Naive B cell (primary cell): ENCODE data around the gene DEPDC5. TPM values are rescaled to one million over a fixed set of nuclear protein-coding genes. Genes with fewer than 3 reads are reported as not detected.

Experiments used
- ATAC-seq, 2 donors: fragments of 150-1000 bp; cut with Tn5 transposase; 2 replicates each; pipeline ENCODE4 v1.10.0; 2021; ENCODE audit warnings: low read depth in 2 of 2, mild to moderate bottlenecking in 2 of 2, moderate library complexity in 2 of 2
- DNase-seq: peaks from one replicate; pipeline ENCODE4 v3.0.0; 2022
- H3K27ac Mint-ChIP-seq, 6 donors: one replicate each; pipeline ENCODE4 v1.8.0; 2020 to 2022; ENCODE audit warnings: mild to moderate bottlenecking in 6 of 6, mixed read lengths in 6 of 6, moderate library complexity in 5 of 6, inconsistent platforms in 2 of 6
- H3K27me3 Mint-ChIP-seq, 3 donors: one replicate each; pipeline ENCODE4 v1.8.0; 2021 to 2022; ENCODE audit warnings: mixed read lengths in 3 of 3, mild to moderate bottlenecking in 1 of 3
- H3K36me3 Mint-ChIP-seq, 2 donors: one replicate each; pipeline ENCODE4 v1.8.0; 2020 to 2022; ENCODE audit warnings: mixed read lengths in 2 of 2, inconsistent platforms in 1 of 2, mild to moderate bottlenecking in 1 of 2
- H3K4me1 Mint-ChIP-seq, 3 donors: one replicate each; pipeline ENCODE4 v1.8.0; 2020 to 2022; ENCODE audit warnings: mixed read lengths in 3 of 3, inconsistent platforms in 1 of 3, mild to moderate bottlenecking in 1 of 3, moderate library complexity in 1 of 3
- H3K4me3 Mint-ChIP-seq, 8 donors: one replicate each; pipeline ENCODE4 v1.8.0; 2020 to 2022; ENCODE audit warnings: mild to moderate bottlenecking in 8 of 8, mixed read lengths in 8 of 8, moderate library complexity in 8 of 8, inconsistent platforms in 2 of 8
- H3K9me3 Mint-ChIP-seq, 7 donors: one replicate each; pipeline ENCODE4 v1.8.0; 2020 to 2022; ENCODE audit warnings: mixed read lengths in 7 of 7, mild to moderate bottlenecking in 5 of 7, inconsistent platforms in 2 of 7, moderate library complexity in 1 of 7
- polyA plus RNA-seq, 6 donors: library from polyadenylated mRNA; unstranded; fragments of 300-500 nt; fragmentation: Illumina TruSeq; gene quantifications; one replicate each; pipeline ENCODE4 v1.2.3, GENCODE V29; 2021; ENCODE audit warnings: low read depth in 6 of 6

DEPDC5 gene
- polyA plus RNA-seq, 6 donors from 2014 or later = 5.0 to 29.8 (median 10.0) TPM

DNA sequence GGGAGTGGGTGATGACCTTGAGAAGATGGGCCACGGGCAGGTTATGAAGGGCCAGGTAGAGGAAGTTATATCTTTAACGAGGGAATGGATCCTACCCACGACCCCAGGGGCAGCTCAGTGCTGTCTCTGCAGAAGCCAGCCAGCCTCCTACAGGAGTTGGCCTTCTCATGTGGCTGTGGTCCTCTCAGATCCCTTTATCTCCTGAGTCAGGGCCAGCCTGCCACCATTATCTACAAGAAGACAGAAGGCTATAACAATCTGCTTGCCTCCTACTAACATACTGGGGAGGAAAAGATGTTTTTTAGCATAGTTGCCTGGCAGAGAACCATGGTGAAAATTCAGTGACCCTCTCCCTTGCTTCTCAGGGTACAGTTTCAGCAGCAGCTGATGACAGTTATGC is 183.5 kb downstream of the DEPDC5 start:
- Mint-ChIP-seq H3K27ac (peak overlapping the region in 1 of 6 donors; percentile 0), H3K9me3 (no peaks in the 10 kb centered on the region)

DNA sequence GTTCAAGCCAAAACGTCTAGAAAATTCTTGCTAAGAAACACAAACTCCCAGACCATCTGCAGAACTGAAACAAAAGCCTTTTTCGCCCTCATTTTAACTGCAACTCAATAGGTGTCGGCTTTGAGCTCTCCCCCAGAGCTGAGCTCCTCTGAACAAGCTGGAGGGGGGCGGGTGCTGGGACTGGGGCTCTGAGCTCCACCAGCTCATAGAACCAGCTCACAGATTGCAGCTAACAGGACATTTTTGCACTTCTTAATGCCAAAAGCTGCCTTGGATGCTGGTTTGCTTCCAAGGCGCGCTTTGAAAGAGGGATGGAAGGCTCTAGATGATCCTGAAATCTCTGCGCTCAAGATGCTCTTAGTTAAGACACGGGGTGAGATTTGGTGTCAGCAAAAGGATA is 184.5 kb downstream of the DEPDC5 start:
- no peak for DNase-seq
- no peaks in the 10 kb centered on the region for H3K36me3 Mint-ChIP-seq
- H3K9me3 Mint-ChIP-seq = no peaks in the 10 kb centered on the region
- peaks cover 2 to 8% (median 5%) of the 10 kb centered on the region in 3 donors for H3K4me1 Mint-ChIP-seq
- H3K27ac Mint-ChIP-seq = peak overlapping the region in 1 of 6 donors; percentile 41
- no peak for ATAC-seq
- H3K4me3 Mint-ChIP-seq = peak overlapping the region in 1 of 8 donors; percentile 42
- H3K27me3 Mint-ChIP-seq = peaks cover 0 to 16% (median 0%) of the 10 kb centered on the region in 3 donors

More for the DNA sequence above, 183.5 kb downstream of the DEPDC5 start:
- no peak for ATAC-seq
- H3K4me3 Mint-ChIP-seq = no peak overlapping the region
- peaks cover 0 to 5% (median 0%) of the 10 kb centered on the region in 3 donors for H3K4me1 Mint-ChIP-seq
- no peak for DNase-seq
- peaks cover 0 to 18% (median 0%) of the 10 kb centered on the region in 3 donors for H3K27me3 Mint-ChIP-seq
- H3K36me3 Mint-ChIP-seq = no peaks in the 10 kb centered on the region

DNA sequence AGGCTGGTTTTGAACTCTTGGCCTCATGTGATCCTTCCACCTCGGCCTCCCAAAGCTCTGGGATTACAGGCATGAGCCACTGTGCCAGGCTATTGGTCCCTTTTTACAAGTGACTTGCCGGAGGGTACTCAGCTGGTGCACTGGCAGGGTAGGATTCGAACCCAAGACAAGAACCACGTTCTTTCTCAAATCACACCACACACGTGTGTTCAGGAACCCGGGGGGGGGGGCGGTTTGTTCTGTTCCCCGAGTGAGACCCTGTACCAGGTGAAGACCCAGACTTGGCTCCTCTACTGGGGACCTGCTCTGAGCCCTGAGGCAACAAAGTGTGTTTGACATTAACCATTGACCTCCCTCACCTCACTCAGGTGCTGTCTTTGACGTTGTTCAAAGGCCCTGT is 186.7 kb downstream of the DEPDC5 start:
- H3K4me1 Mint-ChIP-seq = peaks cover 5 to 13% (median 11%) of the 10 kb centered on the region in 3 donors
- DNase-seq (no peak), ATAC-seq (no peak)
- no peaks in the 10 kb centered on the region for H3K9me3 Mint-ChIP-seq
- no peak overlapping the region for H3K4me3 Mint-ChIP-seq
- no peaks in the 10 kb centered on the region for H3K36me3 Mint-ChIP-seq
- H3K27me3 Mint-ChIP-seq = peaks cover 0 to 5% (median 0%) of the 10 kb centered on the region in 3 donors
- no peak overlapping the region for H3K27ac Mint-ChIP-seq

DNA sequence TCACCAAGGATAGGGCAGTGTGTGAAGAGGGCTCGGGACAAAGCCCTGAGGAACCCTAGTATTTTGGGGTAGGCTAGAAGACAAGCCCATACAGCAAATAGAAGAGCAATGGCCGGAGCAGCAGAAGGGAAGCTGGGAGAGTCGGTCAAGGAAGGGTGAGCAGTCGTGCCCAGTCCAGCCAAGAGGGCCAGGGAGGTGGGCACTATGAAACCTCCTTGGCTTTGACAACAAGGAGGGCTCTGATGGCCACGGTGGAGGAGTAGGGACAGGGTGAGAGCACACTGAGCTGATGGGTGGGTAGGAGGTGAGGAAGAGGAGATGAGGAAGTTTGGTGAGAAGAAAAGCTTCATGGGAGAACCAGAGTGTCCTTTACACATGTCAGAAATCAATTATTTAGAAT is 188.3 kb downstream of the DEPDC5 start:
- no peaks in the 10 kb centered on the region for H3K36me3 Mint-ChIP-seq
- ATAC-seq (no peak), DNase-seq (no peak)
- peaks cover 0 to 5% (median 0%) of the 10 kb centered on the region in 3 donors for H3K27me3 Mint-ChIP-seq
- peaks cover 6 to 17% (median 13%) of the 10 kb centered on the region in 3 donors for H3K4me1 Mint-ChIP-seq
- peak overlapping the region in 4 of 8 donors; percentile 19 to 79 (median 52) for H3K4me3 Mint-ChIP-seq
- peak overlapping the region; percentile 14 to 90 (median 78) for H3K27ac Mint-ChIP-seq
- no peaks in the 10 kb centered on the region for H3K9me3 Mint-ChIP-seq

DNA sequence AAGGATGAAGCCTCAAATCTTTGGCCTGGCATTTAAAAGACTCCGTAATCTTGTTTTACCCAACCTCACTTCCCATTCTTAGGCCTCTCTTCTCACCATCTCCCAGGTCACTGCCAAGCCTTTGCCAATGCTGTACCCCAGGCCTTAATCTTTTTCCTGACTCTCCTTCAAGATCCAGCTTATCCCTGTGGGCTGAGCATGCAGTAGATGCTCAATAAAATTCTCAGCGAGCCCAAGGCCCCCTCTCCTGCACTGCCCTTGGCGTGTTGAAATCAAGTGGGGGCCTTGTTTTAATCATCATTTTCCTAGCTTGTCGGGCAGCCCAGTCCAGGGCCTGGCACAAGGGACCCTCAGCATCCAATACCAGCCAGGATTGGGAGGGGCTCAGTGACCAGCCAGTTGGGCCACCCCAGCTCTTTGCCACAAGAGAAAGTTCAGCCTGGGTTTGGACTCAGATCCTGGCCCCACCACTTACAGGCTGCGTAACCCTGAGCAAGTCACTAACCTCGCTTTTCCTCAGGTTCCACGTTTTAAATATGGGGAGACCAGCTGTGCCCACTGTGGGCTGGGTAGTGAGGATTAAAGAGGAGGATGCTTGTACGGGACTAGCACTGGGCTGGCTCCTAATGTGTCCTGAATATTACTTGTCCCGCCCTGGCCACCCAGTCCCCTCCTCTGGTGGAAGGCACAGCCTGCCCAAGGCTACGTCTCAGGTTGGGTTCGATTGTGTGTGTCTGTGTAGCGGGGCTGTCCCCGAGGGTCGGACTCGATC is 189.6 kb downstream of the DEPDC5 start:
- Mint-ChIP-seq H3K27me3 (peaks cover 0 to 3% (median 0%) of the 10 kb centered on the region in 3 donors), H3K9me3 (no peaks in the 10 kb centered on the region), H3K4me3 (peak overlapping the region in 6 of 8 donors; percentile 9 to 96 (median 94)), H3K27ac (peak overlapping the region in 5 of 6 donors; percentile 17 to 97 (median 91)), H3K4me1 (peaks cover 11 to 20% (median 18%) of the 10 kb centered on the region in 3 donors), H3K36me3 (no peaks in the 10 kb centered on the region)
- no peak for DNase-seq
- no peak for ATAC-seq

DNA sequence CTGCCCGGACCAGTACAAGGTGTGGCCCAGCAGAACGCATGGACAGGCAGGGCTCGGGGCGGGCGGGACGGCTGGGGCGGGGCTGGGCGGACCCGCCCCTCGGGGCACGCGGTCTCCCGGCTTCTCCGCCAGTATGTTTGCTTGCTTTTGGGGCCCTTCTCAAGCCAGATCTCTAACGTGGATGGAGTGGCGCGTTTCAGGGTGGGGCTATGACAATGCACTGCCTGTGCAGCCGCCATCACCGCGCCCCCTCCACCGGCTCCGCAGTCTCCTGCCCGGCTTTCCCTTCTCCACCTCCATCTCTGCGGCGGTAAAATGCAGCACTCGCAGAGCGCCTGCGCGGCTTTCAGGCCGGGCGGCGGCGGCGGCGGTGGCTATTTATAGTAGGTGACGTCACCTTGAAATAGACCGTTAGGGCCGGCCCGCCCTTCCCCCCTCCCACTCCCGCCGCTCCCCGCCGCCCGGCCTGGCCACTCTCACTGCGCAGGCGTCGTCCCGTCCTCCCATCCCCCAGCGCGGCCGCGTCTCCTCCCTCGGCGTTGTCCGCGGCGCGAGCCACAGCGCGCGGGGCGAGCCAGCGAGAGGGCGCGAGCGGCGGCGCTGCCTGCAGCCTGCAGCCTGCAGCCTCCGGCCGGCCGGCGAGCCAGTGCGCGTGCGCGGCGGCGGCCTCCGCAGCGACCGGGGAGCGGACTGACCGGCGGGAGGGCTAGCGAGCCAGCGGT is 190.3 kb downstream of the DEPDC5 start, which contains the start of gene YWHAH:
TSS of gene YWHAH (plus strand) at position 558 of the 722 bp plus-strand sequence. CDS start 199 bp downstream, outside the sequence.
- Mint-ChIP-seq H3K9me3 (no peaks in the 10 kb centered on the region), H3K27ac (peak within 1 kb of the TSS in 5 of 6 donors; percentile 90 to 97 (median 95)), H3K27me3 (no peaks in the 10 kb centered on the region), H3K4me1 (peaks cover 11 to 20% (median 18%) of the 10 kb centered on the region in 3 donors), H3K4me3 (peak within 1 kb of the TSS in 5 of 8 donors; percentile 93 to 96 (median 94)), H3K36me3 (no peaks in the 10 kb centered on the region)
- peak; percentile 88 for DNase-seq
- peak; percentile 68 to 72 for ATAC-seq

DNA sequence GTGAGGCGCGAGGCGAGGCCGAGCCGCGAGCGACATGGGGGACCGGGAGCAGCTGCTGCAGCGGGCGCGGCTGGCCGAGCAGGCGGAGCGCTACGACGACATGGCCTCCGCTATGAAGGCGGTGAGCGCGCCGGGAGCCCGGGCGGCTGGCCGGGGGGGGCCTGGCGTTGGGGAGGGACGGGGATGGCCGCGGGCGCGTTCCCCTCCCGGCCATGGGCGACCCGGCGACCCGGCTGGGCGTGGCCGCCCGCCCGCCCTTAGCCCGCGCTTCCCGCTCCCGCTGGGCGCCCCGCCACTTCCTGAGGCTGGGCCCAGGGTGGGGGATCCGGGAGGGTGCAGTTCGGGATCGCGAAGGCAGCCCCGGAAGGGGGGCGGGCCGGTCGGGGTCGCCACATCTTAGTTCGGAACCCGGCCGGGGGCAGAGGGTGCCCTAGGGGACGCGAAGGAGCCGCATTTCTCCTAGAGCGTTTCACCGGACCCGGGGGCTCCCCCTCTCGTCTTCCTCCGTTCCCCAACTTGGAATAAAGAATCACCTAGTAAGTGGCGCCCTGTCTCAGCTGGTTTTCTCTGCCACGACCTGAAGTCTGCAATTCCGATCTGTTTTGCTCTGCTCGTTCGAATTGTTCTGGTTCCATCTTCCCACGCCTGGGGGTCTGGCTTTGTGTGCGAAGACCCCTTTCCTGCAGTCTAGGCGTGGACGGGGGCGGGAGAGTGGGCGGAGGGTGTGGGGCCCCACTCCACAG is 191.1 kb downstream of the DEPDC5 start:
- Mint-ChIP-seq H3K36me3 (no peaks in the 10 kb centered on the region), H3K27ac (peak overlapping the region in 2 of 6 donors; percentile 15 to 62), H3K4me3 (peak overlapping the region in 4 of 8 donors; percentile 43 to 96 (median 69)), H3K4me1 (peaks cover 11 to 20% (median 18%) of the 10 kb centered on the region in 3 donors), H3K27me3 (no peaks in the 10 kb centered on the region), H3K9me3 (no peaks in the 10 kb centered on the region)
- DNase-seq (no peak), ATAC-seq (peak; percentile 27)

DNA sequence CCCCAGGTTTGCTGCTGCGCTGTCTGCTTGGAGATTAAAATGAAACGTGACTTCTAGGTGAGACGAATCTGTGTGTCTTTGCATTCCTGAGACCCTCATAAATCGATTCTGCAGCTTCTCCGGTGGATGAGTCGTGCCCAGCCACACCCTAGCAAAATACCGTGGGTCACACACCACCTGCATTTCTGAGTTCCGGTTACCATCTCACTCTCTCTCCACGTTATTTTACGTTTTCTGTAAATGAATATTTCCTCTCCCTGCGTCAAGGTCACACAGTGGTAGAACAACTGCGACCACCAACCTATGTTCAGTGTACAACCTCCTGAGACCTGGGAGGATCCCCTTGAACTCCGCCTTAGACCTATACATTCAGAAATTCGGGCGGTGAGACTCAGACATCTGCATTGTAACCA is 191.6 kb downstream of the DEPDC5 start:
- H3K27ac Mint-ChIP-seq = no peak overlapping the region
- H3K9me3 Mint-ChIP-seq = no peaks in the 10 kb centered on the region
- no peak overlapping the region for H3K4me3 Mint-ChIP-seq
- peak; percentile 27 for DNase-seq
- H3K27me3 Mint-ChIP-seq = no peaks in the 10 kb centered on the region
- peak in 1 of 2 donors; percentile 8 for ATAC-seq
- H3K36me3 Mint-ChIP-seq = no peaks in the 10 kb centered on the region
- peaks cover 11 to 20% (median 18%) of the 10 kb centered on the region in 3 donors for H3K4me1 Mint-ChIP-seq

DNA sequence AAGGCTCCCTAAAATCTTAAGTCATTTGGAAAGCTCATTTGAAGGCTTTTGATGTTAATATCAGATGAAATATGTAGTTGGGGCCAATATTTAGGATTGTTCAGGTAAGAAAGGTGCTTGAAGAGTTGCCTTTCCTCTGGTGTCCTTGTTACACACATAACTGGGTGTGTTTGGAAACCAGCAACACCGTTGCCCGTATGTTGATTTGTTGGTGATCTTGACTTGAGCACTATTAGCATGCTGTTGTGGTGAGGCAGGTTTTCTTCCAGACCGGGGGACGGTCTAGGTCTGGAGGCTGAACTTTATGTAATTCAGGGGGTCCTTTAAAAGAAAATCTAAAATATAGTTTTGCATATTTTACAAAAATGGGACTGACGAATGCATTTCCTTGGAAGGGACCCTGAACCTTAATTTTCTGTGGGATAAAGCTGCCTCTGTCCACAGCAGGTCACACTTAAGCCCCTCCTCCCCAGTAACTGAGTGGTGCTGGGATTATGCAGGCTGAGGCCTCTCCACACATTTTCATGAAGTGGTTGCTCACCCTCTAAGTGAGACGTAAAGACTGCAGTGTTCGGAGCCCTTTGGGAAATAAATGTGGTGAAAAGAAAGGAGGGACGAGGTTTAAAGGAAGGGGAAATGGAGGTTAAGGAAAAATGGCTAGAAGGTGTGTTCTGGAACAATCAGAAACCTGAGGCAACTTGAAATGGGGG is 192.3 kb downstream of the DEPDC5 start:
- Mint-ChIP-seq H3K27ac (no peak overlapping the region), H3K36me3 (no peaks in the 10 kb centered on the region), H3K9me3 (no peaks in the 10 kb centered on the region), H3K27me3 (no peaks in the 10 kb centered on the region), H3K4me1 (peaks cover 12 to 23% (median 20%) of the 10 kb centered on the region in 3 donors), H3K4me3 (no peak overlapping the region)
- ATAC-seq = no peak
- DNase-seq = no peak

DNA sequence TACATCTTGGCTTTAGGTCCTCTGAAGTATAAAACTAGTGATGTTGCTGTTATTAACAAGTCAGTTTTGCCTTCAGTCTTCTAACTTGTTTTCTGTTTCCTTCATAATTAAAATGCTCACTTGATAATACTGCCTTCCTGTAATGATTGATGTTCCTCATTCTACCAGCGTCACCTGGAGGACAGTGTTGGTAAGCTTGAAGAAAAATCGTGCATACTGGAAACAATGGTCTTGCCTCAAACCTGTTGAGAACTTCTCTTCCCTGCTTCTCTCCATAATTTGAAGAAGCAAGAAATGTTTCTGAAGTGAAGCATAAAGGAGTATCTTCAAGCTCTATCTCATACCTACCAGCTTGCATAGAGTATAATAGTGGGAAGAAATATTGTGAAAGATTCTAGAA is 193.5 kb downstream of the DEPDC5 start:
- no peaks in the 10 kb centered on the region for H3K36me3 Mint-ChIP-seq
- DNase-seq = peak; percentile 44
- H3K9me3 Mint-ChIP-seq = no peaks in the 10 kb centered on the region
- H3K27me3 Mint-ChIP-seq = no peaks in the 10 kb centered on the region
- H3K4me1 Mint-ChIP-seq = peaks cover 12 to 30% (median 24%) of the 10 kb centered on the region in 3 donors
- peak overlapping the region in 4 of 6 donors; percentile 7 to 71 (median 35) for H3K27ac Mint-ChIP-seq
- peak overlapping the region in 4 of 8 donors; percentile 13 to 65 (median 43) for H3K4me3 Mint-ChIP-seq
- ATAC-seq = peak in 1 of 2 donors; percentile 26

DNA sequence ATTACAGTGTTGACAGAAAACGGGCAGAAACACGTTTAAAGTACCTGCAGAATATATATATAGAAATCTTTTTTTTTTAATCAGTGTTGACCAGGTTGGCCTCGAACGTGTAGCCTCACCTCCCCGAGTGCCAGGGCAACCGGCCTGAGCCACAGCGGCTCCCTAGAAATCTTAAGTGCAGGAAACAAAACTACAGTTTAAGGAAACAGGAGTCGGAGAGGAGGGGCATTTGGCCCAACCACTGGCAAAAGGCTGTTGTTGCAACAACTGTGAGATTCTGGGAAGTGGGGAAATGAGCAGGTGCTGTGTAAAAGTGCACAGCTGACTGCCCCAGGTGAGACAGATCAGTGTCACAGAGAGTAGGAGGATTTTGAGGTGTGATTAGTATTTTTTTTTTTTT is 194.2 kb downstream of the DEPDC5 start:
- peak overlapping the region in 1 of 6 donors; percentile 80 for H3K27ac Mint-ChIP-seq
- ATAC-seq = no peak
- no peaks in the 10 kb centered on the region for H3K36me3 Mint-ChIP-seq

DNA sequence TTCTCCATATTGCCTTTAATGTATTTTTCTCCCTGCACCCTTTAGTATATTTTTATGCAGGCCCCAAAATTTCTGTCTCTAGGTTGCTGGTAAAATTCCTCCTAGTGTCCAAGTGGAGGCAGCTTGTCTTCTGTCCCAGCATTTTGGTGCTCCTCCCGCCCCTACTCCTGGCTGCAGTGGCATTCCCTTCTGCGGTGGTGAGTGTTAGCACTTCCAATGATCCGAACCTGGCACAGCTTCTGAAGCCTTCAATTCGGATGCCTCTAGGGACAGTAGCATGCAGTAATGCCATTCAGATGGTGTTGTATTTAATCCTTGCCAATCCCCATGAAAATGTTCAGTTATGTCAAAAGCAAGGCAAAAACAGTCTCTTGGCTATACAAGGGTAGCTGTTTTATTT is 196.4 kb downstream of the DEPDC5 start:
- ATAC-seq = no peak
- DNase-seq = no peak
- Mint-ChIP-seq H3K9me3 (no peaks in the 10 kb centered on the region), H3K4me3 (no peak overlapping the region), H3K36me3 (no peaks in the 10 kb centered on the region), H3K27ac (no peak overlapping the region), H3K4me1 (peaks cover 20 to 38% (median 30%) of the 10 kb centered on the region in 3 donors), H3K27me3 (no peaks in the 10 kb centered on the region)

More for the DNA sequence above, 194.2 kb downstream of the DEPDC5 start:
- DNase-seq = no peak
- H3K27me3 Mint-ChIP-seq = no peaks in the 10 kb centered on the region
- H3K9me3 Mint-ChIP-seq = no peaks in the 10 kb centered on the region
- H3K4me3 Mint-ChIP-seq = no peak overlapping the region
- peaks cover 13 to 30% (median 18%) of the 10 kb centered on the region in 3 donors for H3K4me1 Mint-ChIP-seq
